Loucy (cell line): ENCODE results near the gene CRYBB3.

ENCODE experiments used
- H2AFZ ChIP-seq: fragments of 200-600 bp; sonication (generic); 2 replicates; pipeline ENCODE4 v1.6.0; 2016; ENCODE audit warnings: antibody characterized with exemption, mild to moderate bottlenecking, low read length, moderate library complexity
- H3F3A ChIP-seq: fragments of 200-600 bp; 2 replicates; pipeline ENCODE4 v1.6.0; 2016; ENCODE audit warnings: antibody characterized with exemption, low read depth, mild to moderate bottlenecking
- H3K27me3 ChIP-seq: fragments of 200-600 bp; sonication (generic); 2 replicates; pipeline ENCODE4 v1.6.1; 2014; ENCODE audit warnings: low read length, mild to moderate bottlenecking; ENCODE audit not compliant: insufficient read depth, poor library complexity, severe bottlenecking
- H3K36me3 ChIP-seq: fragments of 200-600 bp; sonication (generic); 2 replicates; pipeline ENCODE4 v1.6.1; 2016; ENCODE audit warnings: low read length; ENCODE audit not compliant: insufficient read depth
- H3K4me1 ChIP-seq: fragments of 200-600 bp; sonication (generic); 2 replicates; pipeline ENCODE4 v1.5.1; 2014; ENCODE audit warnings: low read length, mild to moderate bottlenecking; ENCODE audit not compliant: insufficient read depth, poor library complexity, severe bottlenecking
- H3K4me2 ChIP-seq: fragments of 200-600 bp; sonication (generic); 2 replicates; pipeline ENCODE4 v1.6.0; 2014; ENCODE audit warnings: antibody characterized with exemption, low read length, low read depth, mild to moderate bottlenecking; ENCODE audit not compliant: poor library complexity, severe bottlenecking
- H3K4me3 ChIP-seq: fragments of 200-600 bp; sonication (generic); 2 replicates; pipeline ENCODE4 v1.5.1; 2014; ENCODE audit warnings: low read length, mild to moderate bottlenecking, mixed read lengths; ENCODE audit not compliant: poor library complexity, severe bottlenecking
- H3K79me2 ChIP-seq: fragments of 200-600 bp; sonication (generic); 2 replicates; pipeline ENCODE4 v1.6.1; 2014; ENCODE audit warnings: low read length; ENCODE audit not compliant: insufficient read depth
- H3K9ac ChIP-seq: fragments of 200-600 bp; sonication (generic); 2 replicates; pipeline ENCODE4 v1.6.0; 2014; ENCODE audit warnings: mild to moderate bottlenecking, low read depth, low read length, moderate library complexity; ENCODE audit not compliant: poor library complexity, severe bottlenecking
- H3K9me2 ChIP-seq: fragments of 200-600 bp; sonication (generic); replicated peaks from 2 replicates; pipeline ENCODE4 v1.6.1; 2016; ENCODE audit warnings: low read depth, low read length, mixed read lengths
- H3K9me3 ChIP-seq: fragments of 200-600 bp; sonication (generic); 2 replicates; pipeline ENCODE4 v1.6.1; 2014; ENCODE audit warnings: mild to moderate bottlenecking, antibody characterized with exemption, low read length, low read depth; ENCODE audit not compliant: insufficient read depth
- H4K20me1 ChIP-seq: fragments of 200-600 bp; sonication (generic); 2 replicates; pipeline ENCODE4 v1.6.0; 2014; ENCODE audit warnings: antibody characterized with exemption, low read length, mild to moderate bottlenecking; ENCODE audit not compliant: insufficient read depth, poor library complexity, severe bottlenecking
- EZH2phosphoT487 ChIP-seq: fragments of 200-600 bp; IDR thresholded peaks from 2 replicates; pipeline ENCODE4 v1.6.1; 2018; ENCODE audit warnings: antibody characterized with exemption, mild to moderate bottlenecking, moderate library complexity, borderline replicate concordance
- TF ChIP-seq, protein P1 (sequence below): fragments of 200-600 bp; sonication (generic); conservative IDR thresholded peaks from 2 replicates; pipeline ENCODE4 v1.5.1; 2014; ENCODE audit warnings: mild to moderate bottlenecking, antibody characterized with exemption, low read length

Gene CRYBB3

DNA sequence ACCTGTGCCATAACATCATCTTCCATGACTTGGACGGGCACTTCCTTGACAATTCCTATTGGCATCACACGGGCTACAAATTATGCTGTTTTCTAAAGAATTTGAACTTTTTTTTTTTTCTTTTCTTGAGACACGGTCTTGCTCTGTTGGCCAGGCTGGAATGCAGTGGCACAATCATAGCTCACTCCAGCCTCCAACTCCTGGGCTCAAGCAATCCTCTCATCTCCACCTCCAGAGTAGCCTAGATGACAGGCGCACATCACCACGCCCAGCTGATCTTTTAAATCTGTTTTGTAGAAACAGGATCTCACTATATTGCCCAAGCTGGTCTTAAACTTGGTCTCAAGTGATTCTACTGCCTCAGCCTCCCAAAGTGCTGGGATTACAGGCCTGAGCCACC lies 3.3 kb upstream of the CRYBB3 start:
- Histone ChIP-seq H2AFZ (no peak overlapping the region), H3K9me3 (no peaks in the 10 kb centered on the region)

DNA sequence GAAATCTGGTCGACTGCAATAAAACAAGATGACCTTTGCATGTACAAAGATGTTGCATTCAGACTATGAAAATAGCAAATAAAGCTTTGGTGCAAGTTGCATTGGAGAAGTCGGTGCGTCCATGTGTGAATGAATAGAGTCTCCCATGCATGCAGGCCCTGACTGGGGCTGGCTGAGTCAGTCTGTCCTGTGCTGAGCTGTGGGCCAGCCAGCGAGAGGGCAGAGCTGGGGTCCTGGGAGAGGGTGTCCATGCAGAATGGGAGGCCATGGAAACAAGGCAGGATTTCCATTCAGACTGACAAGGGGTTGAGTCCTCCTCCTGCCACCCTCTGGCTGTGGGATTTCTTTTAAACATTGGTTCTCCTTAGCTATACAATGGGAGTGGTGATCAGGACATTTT lies 2.3 kb upstream of the CRYBB3 start:
- no peak overlapping the region for H3K4me3 ChIP-seq
- H3K4me1 ChIP-seq = no peaks in the 10 kb centered on the region
- no peaks in the 10 kb centered on the region for H3K27me3 ChIP-seq
- no peaks in the 10 kb centered on the region for H3K36me3 ChIP-seq
- H3K4me2 ChIP-seq = no peak overlapping the region
- no peaks in the 10 kb centered on the region for H4K20me1 ChIP-seq
- H2AFZ ChIP-seq = no peak overlapping the region
- no peaks in the 10 kb centered on the region for H3F3A ChIP-seq
- TF ChIP-seq, protein P1, sequence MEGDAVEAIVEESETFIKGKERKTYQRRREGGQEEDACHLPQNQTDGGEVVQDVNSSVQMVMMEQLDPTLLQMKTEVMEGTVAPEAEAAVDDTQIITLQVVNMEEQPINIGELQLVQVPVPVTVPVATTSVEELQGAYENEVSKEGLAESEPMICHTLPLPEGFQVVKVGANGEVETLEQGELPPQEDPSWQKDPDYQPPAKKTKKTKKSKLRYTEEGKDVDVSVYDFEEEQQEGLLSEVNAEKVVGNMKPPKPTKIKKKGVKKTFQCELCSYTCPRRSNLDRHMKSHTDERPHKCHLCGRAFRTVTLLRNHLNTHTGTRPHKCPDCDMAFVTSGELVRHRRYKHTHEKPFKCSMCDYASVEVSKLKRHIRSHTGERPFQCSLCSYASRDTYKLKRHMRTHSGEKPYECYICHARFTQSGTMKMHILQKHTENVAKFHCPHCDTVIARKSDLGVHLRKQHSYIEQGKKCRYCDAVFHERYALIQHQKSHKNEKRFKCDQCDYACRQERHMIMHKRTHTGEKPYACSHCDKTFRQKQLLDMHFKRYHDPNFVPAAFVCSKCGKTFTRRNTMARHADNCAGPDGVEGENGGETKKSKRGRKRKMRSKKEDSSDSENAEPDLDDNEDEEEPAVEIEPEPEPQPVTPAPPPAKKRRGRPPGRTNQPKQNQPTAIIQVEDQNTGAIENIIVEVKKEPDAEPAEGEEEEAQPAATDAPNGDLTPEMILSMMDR = no peak
- no peak for TF ChIP-seq EZH2phosphoT487
- no peaks in the 10 kb centered on the region for H3K79me2 ChIP-seq
- no peak overlapping the region for H3K9ac ChIP-seq
- no peaks in the 10 kb centered on the region for H3K9me3 ChIP-seq
- H3K9me2 ChIP-seq = no peaks in the 10 kb centered on the region

More for the DNA sequence above, 3.3 kb upstream of the CRYBB3 start:
- H3K4me1 ChIP-seq = no peaks in the 10 kb centered on the region
- no peaks in the 10 kb centered on the region for H3K36me3 ChIP-seq
- TF ChIP-seq, protein P1 = no peak
- TF ChIP-seq EZH2phosphoT487 = no peak
- H3K27me3 ChIP-seq = no peaks in the 10 kb centered on the region
- H3K4me3 ChIP-seq = no peak overlapping the region
- no peak overlapping the region for H3K4me2 ChIP-seq
- no peak overlapping the region for H3K9ac ChIP-seq
- H3K9me2 ChIP-seq = no peaks in the 10 kb centered on the region
- H3F3A ChIP-seq = no peaks in the 10 kb centered on the region
- H4K20me1 ChIP-seq = no peaks in the 10 kb centered on the region
- no peaks in the 10 kb centered on the region for H3K79me2 ChIP-seq

DNA sequence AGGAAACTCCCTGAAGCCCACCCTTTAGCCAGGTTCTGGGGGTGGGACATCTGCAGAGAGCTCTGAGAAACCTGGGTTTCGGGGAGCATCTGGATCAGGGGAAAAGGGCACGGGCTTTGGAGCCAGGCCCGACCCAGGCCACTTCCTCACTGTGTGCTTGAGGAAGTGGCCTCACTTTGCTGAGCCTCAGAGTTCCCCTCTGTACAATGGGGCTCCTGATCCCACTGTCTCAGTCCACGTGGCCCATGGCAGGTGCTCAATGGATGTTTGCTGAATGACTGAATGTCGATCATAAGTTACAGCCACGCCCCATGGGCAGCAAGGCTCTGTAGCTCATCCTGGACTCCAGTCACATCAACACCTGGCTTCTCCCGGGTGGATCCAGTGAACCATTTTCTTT lies 1.3 kb downstream of the CRYBB3 start:
- H3K9me3 ChIP-seq = no peaks in the 10 kb centered on the region
- no peaks in the 10 kb centered on the region for H3K79me2 ChIP-seq
- H2AFZ ChIP-seq = no peak overlapping the region
- no peaks in the 10 kb centered on the region for H4K20me1 ChIP-seq
- TF ChIP-seq EZH2phosphoT487 = no peak
- TF ChIP-seq, protein P1 = no peak
- no peaks in the 10 kb centered on the region for H3K36me3 ChIP-seq
- H3K4me2 ChIP-seq = no peak overlapping the region
- H3K4me3 ChIP-seq = no peak overlapping the region
- no peaks in the 10 kb centered on the region for H3K27me3 ChIP-seq
- no peaks in the 10 kb centered on the region for H3K4me1 ChIP-seq
- no peak overlapping the region for H3K9ac ChIP-seq
- no peaks in the 10 kb centered on the region for H3K9me2 ChIP-seq
- no peaks in the 10 kb centered on the region for H3F3A ChIP-seq
